GM21576 (cell line): ENCODE data around the gene TH.

Experiments used
- ATAC-seq: cut with Tn5 transposase; IDR thresholded peaks from one replicate; pipeline ENCODE4 v1.9.1; 2021; ENCODE audit warnings: mild to moderate bottlenecking, moderate library complexity; ENCODE audit not compliant: unreplicated experiment

TH gene

DNA sequence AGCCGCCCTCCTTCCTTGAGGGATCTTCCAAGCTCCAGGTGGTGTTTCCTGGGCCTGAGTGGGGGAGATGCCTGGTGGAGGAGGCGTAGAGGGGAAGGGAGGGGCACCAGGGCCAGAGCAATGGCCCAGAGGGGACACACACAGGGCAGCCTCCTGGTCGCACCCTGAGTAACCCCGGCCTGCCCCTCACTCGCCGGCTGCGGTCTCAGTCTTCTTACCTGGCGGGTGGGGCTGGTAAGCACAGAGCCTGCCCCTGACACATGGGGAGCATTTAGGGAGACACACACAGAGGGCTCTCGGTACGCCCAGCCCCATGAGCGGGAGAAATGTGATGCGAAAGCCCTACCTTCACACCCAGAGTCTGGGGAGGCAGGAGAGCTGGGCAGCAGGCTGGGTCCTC, 56.3 kb downstream of the TH start:
- ATAC-seq = no peak

DNA sequence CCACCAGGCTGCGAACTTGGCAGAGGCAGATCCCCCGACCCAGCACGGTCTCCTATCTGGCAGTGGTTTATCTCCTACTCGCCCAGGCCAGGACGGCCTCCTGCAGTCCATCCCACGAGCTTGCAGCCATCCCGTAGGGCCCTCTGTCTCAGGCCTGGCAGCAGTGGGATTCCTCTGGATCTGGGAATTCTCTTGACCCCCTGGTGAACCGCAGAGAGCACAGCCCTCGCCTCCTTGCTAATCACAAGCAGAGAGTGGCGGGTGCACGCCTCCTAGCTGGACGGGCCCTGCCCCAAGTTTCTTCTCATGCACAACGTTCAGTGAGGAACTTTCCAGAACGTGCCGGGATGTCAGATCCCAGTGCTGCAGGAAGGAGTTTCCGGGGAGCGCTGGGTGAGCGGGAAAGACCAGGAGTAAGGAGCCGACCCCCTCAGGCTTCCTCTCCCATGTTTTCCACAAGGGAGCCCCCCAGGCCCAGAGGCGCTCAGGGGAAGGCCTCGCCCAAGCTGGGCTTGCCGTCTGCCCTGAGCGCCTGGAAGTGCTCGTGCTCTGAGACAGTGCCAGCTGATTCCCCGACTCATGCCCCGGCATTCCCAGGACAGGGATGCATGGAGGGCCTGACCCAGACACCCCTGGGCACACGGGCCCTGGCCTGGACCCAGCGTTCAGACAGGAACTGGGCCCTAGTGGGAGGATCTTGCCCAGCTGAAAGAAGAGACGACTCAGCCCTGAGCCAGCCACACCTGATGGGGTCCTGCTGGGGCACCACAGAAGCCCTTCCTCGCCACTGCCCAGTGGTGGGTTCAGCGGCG, 57.0 kb downstream of the TH start:
- ATAC-seq = no peak
